Panc1 (cell line): ENCODE measurements around the gene ACACB. TPM values are rescaled to one million over a fixed set of nuclear protein-coding genes. Genes with fewer than 3 reads are reported as not detected.

Experiments used
- ATAC-seq: fragments of 200-7000 bp; cut with Tn5 transposase; 2 replicates; pipeline ENCODE4 v1.9.1; 2020; ENCODE audit warnings: mild to moderate bottlenecking, moderate library complexity
- BruUV-seq: library from RNA; stranded (reverse); fragments of 400-500 nt; replicated peaks from 2 replicates; lab custom pipeline; 2021; lab: Mats Ljungman, UMichigan
- CTCF ChIA-PET: fragments of 300-600 bp; sonication (Branson Sonifier 250); formaldehyde crosslinking; loops from one replicate; lab custom pipeline; 2022; ENCODE audit warnings: antibody characterized with exemption; lab: Charles Lee
- POLR2A ChIA-PET: fragments of 300-600 bp; sonication (Branson Sonifier 250); formaldehyde crosslinking; loops from one replicate; lab custom pipeline; 2022; ENCODE audit warnings: antibody characterized with exemption; lab: Charles Lee
- DNase-seq: peaks from one replicate; pipeline ENCODE4 v3.0.0-alpha.2; 2010; ENCODE audit warnings: low read depth, low spot score
- H3K27ac ChIP-seq: 2 replicates; pipeline ENCODE4 v1.5.1; 2011; ENCODE audit warnings: mild to moderate bottlenecking, low read length, inconsistent platforms
- H3K27me3 ChIP-seq: fragments of 200-500 bp; sonication (Bioruptor generic); 2 replicates; pipeline ENCODE4 v1.6.0; 2014; ENCODE audit warnings: low read length, inconsistent platforms; ENCODE audit not compliant: control insufficient read depth, insufficient read depth
- H3K36me3 ChIP-seq: fragments of 200-500 bp; sonication (Bioruptor generic); 2 replicates; pipeline ENCODE4 v1.5.1; 2014; ENCODE audit warnings: inconsistent platforms, mild to moderate bottlenecking, low read length, moderate library complexity; ENCODE audit not compliant: control insufficient read depth, insufficient read depth
- H3K4me1 ChIP-seq: 2 replicates; pipeline ENCODE4 v1.5.1; 2011; ENCODE audit warnings: inconsistent platforms, mild to moderate bottlenecking, low read length, moderate library complexity; ENCODE audit not compliant: control insufficient read depth, insufficient read depth
- H3K4me3 ChIP-seq, 2 experiments: 2 replicates each; pipeline ENCODE4 v1.5.1; 2011 to 2012; ENCODE audit warnings: low read depth in 2 of 2, low read length in 2 of 2, mild to moderate bottlenecking in 2 of 2, inconsistent platforms in 1 of 2, moderate library complexity in 1 of 2
- H3K9me3 ChIP-seq: fragments of 200-500 bp; sonication (Bioruptor generic); 2 replicates; pipeline ENCODE4 v1.5.1; 2014; ENCODE audit warnings: low read depth, mild to moderate bottlenecking, inconsistent platforms, low read length, moderate library complexity; ENCODE audit not compliant: control insufficient read depth, insufficient read depth
- POLR2AphosphoS5 ChIP-seq: IDR thresholded peaks from 2 replicates; pipeline ENCODE4 v1.6.1; 2012; ENCODE audit warnings: mild to moderate bottlenecking, low read depth, low read length, moderate library complexity
- SIN3A ChIP-seq: IDR thresholded peaks from 2 replicates; pipeline ENCODE4 v1.6.1; 2012; ENCODE audit warnings: low read depth, mild to moderate bottlenecking, low read length, moderate library complexity, borderline replicate concordance; ENCODE audit not compliant: insufficient read depth
- TCF7L2 ChIP-seq: IDR thresholded peaks from 2 replicates; pipeline ENCODE4 v1.6.1; 2011; ENCODE audit warnings: mild to moderate bottlenecking, low read depth, low read length, inconsistent platforms
- in situ Hi-C: cut with HindIII; loops from 2 replicates; pipeline ENCODE4 v1.10.0; 2016; ENCODE audit warnings: low sequenced_read_pairs, low pct_unique_long_range_greater_than_20kb
- intact Hi-C: fragments of 100-400 bp; cut with micrococcal nuclease; formaldehyde crosslinking; loops from one replicate; pipeline ENCODE4 v1.10.0; 2022; ENCODE audit not compliant: unreplicated experiment
- total RNA-seq: library from RNA; stranded (reverse); gene quantifications from one replicate; pipeline ENCODE4 v1.2.1, GENCODE V29; 2021; ENCODE audit not compliant: unreplicated experiment
- TF ChIP-seq, protein P1 (sequence below): fragments of 450-650 bp; IDR thresholded peaks from 2 replicates; pipeline ENCODE4 v1.5.1; 2017; ENCODE audit warnings: mild to moderate bottlenecking
- TF ChIP-seq, protein P2 (sequence below), 2 experiments: IDR thresholded peaks; 2 replicates each; pipeline ENCODE4 v1.6.1; 2011 to 2012; ENCODE audit warnings: low read depth in 2 of 2, control low read depth in 1 of 2, low read length in 1 of 2, mild to moderate bottlenecking in 1 of 2, moderate library complexity in 1 of 2; ENCODE audit not compliant: insufficient read depth in 1 of 2

ACACB gene
- total RNA-seq, 1 experiment from 2014 or later: 12.3 TPM

DNA sequence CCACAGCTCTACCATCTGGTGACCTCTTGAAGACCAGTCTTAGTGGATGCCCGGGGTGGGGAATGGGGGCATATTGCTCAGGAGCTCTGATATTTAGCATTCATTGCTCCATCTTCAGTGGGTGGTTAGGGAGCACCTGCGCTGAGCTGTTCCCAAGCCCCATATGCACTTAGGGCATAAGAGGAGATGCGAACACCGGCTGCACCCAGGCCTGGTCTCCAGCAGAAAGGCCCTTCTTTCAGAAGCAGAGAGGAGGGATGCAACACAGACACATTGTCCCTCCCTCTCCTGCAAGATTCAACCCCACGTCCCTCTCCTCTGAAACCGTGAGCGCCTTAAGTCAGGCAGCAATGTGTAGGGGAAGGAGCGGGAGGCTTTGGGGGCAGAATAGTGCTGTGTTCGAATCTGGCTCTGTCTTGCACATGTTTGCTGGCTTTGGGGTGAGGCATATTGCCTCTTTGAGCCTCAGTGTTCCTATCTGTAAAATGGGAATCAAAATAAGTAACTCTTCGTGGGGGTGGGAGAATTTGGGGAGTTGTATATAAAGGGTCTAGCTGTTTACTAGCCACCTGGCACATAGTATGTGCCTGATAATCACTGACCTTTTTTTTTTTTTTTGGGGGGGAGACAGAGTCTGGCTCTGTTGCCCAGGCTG lies 105.0 kb downstream of the ACACB start:
- POLR2A ChIA-PET: no interaction called here
- Histone ChIP-seq H3K4me1 (no peaks in the 10 kb centered on the region), H3K9me3 (no peaks in the 10 kb centered on the region), H3K27me3 (no peaks in the 10 kb centered on the region), H3K27ac (no peak overlapping the region), H3K36me3 (no peaks in the 10 kb centered on the region), H3K4me3 (no peak overlapping the region)
- no TSS peak for BruUV-seq
- DNase-seq (no peak), ATAC-seq (no peak)
- no peak for TF ChIP-seq TCF7L2
- TF ChIP-seq SIN3A: no peak
- TF ChIP-seq, protein P1, sequence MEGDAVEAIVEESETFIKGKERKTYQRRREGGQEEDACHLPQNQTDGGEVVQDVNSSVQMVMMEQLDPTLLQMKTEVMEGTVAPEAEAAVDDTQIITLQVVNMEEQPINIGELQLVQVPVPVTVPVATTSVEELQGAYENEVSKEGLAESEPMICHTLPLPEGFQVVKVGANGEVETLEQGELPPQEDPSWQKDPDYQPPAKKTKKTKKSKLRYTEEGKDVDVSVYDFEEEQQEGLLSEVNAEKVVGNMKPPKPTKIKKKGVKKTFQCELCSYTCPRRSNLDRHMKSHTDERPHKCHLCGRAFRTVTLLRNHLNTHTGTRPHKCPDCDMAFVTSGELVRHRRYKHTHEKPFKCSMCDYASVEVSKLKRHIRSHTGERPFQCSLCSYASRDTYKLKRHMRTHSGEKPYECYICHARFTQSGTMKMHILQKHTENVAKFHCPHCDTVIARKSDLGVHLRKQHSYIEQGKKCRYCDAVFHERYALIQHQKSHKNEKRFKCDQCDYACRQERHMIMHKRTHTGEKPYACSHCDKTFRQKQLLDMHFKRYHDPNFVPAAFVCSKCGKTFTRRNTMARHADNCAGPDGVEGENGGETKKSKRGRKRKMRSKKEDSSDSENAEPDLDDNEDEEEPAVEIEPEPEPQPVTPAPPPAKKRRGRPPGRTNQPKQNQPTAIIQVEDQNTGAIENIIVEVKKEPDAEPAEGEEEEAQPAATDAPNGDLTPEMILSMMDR: no peak
- TF ChIP-seq, protein P2, sequence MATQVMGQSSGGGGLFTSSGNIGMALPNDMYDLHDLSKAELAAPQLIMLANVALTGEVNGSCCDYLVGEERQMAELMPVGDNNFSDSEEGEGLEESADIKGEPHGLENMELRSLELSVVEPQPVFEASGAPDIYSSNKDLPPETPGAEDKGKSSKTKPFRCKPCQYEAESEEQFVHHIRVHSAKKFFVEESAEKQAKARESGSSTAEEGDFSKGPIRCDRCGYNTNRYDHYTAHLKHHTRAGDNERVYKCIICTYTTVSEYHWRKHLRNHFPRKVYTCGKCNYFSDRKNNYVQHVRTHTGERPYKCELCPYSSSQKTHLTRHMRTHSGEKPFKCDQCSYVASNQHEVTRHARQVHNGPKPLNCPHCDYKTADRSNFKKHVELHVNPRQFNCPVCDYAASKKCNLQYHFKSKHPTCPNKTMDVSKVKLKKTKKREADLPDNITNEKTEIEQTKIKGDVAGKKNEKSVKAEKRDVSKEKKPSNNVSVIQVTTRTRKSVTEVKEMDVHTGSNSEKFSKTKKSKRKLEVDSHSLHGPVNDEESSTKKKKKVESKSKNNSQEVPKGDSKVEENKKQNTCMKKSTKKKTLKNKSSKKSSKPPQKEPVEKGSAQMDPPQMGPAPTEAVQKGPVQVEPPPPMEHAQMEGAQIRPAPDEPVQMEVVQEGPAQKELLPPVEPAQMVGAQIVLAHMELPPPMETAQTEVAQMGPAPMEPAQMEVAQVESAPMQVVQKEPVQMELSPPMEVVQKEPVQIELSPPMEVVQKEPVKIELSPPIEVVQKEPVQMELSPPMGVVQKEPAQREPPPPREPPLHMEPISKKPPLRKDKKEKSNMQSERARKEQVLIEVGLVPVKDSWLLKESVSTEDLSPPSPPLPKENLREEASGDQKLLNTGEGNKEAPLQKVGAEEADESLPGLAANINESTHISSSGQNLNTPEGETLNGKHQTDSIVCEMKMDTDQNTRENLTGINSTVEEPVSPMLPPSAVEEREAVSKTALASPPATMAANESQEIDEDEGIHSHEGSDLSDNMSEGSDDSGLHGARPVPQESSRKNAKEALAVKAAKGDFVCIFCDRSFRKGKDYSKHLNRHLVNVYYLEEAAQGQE (IDR thresholded peaks at IDR 0.05; ENCODE audit: insufficient read depth in 1 of 2, low read depth in 2 of 2, low read length in 1 of 2): no peak
- no peak for TF ChIP-seq POLR2AphosphoS5
- intact Hi-C loops: no loop called here
- CTCF ChIA-PET: no interaction called here
- in situ Hi-C loops: no loop called here

DNA sequence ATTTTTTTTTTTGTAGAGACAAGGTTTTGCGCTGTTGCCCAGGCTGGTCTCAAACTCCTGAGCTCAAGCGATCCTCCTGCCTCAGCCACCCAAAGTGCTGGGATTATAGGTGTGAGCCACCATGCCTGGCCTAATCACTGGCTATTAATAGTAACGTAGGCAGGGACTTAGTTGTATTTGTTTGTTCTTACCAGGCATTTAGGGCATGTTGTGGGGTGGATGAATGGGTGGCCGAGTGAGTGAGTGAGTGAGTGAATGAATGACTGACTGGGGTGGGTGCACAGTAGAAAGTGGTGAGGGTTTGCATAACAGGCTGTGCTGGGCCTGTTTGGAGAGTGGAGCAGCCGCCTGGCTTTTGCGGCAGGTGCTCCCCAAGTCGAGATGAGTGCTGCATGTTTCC lies 105.7 kb downstream of the ACACB start:
- H3K4me1 ChIP-seq: no peaks in the 10 kb centered on the region
- in situ Hi-C loops (no loop called here), intact Hi-C loops (no loop called here)
- no peaks in the 10 kb centered on the region for H3K9me3 ChIP-seq
- BruUV-seq: no TSS peak
- CTCF ChIA-PET: no interaction called here
- no peak for ATAC-seq
- POLR2A ChIA-PET: no interaction called here
- no peak for TF ChIP-seq POLR2AphosphoS5
- no peak for TF ChIP-seq SIN3A
- no peak for DNase-seq
- H3K27me3 ChIP-seq: no peaks in the 10 kb centered on the region
- H3K4me3 ChIP-seq: no peak overlapping the region
- H3K36me3 ChIP-seq: no peaks in the 10 kb centered on the region
- no peak overlapping the region for H3K27ac ChIP-seq

DNA sequence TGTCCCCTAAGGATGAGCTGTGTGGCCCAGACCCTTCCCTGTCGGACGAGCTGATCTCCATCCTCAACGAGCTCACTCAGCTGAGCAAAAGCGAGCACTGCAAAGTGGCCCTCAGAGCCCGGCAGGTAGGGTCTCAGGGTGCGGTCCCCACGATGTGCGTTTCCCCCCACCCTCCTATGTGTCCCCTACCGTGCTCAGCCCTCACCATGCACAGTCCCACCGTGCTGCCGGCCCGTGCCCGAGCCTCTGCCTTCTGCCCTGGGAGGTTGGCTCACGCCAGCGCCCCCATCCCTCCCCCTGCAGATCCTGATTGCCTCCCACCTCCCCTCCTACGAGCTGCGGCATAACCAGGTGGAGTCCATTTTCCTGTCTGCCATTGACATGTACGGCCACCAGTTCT lies 106.1 kb downstream of the ACACB start:
- H3K36me3 ChIP-seq: no peaks in the 10 kb centered on the region
- no peak overlapping the region for H3K27ac ChIP-seq
- H3K27me3 ChIP-seq: no peaks in the 10 kb centered on the region
- in situ Hi-C loops (no loop called here), intact Hi-C loops (no loop called here)
- TF ChIP-seq, protein P2 (IDR thresholded peaks at IDR 0.05; ENCODE audit: insufficient read depth in 1 of 2, low read depth in 2 of 2, low read length in 1 of 2): no peak
- TF ChIP-seq SIN3A (no peak), POLR2AphosphoS5 (no peak), TCF7L2 (no peak)
- TF ChIP-seq, protein P1: no peak
- H3K9me3 ChIP-seq: no peaks in the 10 kb centered on the region
- BruUV-seq: no TSS peak
- ATAC-seq (no peak), DNase-seq (no peak)
- CTCF ChIA-PET: no interaction called here
- H3K4me3 ChIP-seq: no peak overlapping the region
- no peaks in the 10 kb centered on the region for H3K4me1 ChIP-seq
- POLR2A ChIA-PET: no interaction called here
